Right lobe of liver (tissue), 4 donors: ENCODE results near the gene TTC39C.

Experiments used
- POLR2A ChIP-seq: fragments of 450-650 bp; IDR thresholded peaks from one replicate; pipeline ENCODE4 v1.6.1; 2017; ENCODE audit warnings: antibody characterized with exemption, mild to moderate bottlenecking
- TF ChIP-seq, protein P1 (sequence below), 4 donors: fragments of 200-600 bp in 3 of 4; fragments of 450-650 bp in 1 of 4; IDR thresholded peaks; one replicate each; pipeline versions ENCODE4 v1.5.1 to v1.8.0; 2016 to 2022; ENCODE audit warnings: antibody characterized with exemption in 4 of 4, mild to moderate bottlenecking in 2 of 4
- donor health status: DM: no; HTN: no; CAD: no.
- donor health status: DM: no; HTN: no; CAD: no.
- donor health status: DM: no; HTN: yes; CAD: no.

DNA sequence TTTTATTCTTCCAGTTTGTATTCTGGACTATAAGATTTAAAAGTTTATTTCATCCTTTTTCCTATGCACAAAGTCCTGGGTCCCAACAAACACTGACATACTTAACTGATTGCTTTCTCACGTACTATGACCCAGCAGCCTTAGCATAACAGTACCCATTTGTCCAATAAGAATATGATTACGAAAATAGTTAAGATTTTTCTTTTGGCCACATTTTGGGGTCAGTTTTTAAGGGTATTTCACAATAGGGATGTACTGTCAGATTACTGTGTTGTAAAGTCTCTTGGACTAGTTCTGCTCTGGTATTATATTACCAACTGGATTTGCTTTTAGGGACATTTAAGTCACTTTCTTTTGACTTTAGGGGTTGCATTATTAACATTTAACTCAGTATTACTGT is 46.1 kb downstream of the TTC39C start:
- TF ChIP-seq, protein P1, sequence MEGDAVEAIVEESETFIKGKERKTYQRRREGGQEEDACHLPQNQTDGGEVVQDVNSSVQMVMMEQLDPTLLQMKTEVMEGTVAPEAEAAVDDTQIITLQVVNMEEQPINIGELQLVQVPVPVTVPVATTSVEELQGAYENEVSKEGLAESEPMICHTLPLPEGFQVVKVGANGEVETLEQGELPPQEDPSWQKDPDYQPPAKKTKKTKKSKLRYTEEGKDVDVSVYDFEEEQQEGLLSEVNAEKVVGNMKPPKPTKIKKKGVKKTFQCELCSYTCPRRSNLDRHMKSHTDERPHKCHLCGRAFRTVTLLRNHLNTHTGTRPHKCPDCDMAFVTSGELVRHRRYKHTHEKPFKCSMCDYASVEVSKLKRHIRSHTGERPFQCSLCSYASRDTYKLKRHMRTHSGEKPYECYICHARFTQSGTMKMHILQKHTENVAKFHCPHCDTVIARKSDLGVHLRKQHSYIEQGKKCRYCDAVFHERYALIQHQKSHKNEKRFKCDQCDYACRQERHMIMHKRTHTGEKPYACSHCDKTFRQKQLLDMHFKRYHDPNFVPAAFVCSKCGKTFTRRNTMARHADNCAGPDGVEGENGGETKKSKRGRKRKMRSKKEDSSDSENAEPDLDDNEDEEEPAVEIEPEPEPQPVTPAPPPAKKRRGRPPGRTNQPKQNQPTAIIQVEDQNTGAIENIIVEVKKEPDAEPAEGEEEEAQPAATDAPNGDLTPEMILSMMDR (IDR thresholded peaks at IDR 0.05) = no peak
- TF ChIP-seq POLR2A = no peak
